Neural crest cell (in vitro differentiated cells): ENCODE results near the gene PLBD2. TPM values are rescaled to one million over a fixed set of nuclear protein-coding genes. Genes with fewer than 3 reads are reported as not detected.

Source experiments
- DNase-seq: peaks from one replicate; pipeline ENCODE4 v3.0.0; 2021; ENCODE audit warnings: low read depth, mixed read lengths, low spot score
- H3K27ac Mint-ChIP-seq: one replicate; pipeline ENCODE4 v1.8.0; 2021; ENCODE audit warnings: mild to moderate bottlenecking, mixed read lengths; ENCODE audit not compliant: unreplicated experiment
- H3K27me3 Mint-ChIP-seq: 2 replicates; pipeline ENCODE4 v1.8.0; 2021; ENCODE audit warnings: low read depth, mild to moderate bottlenecking, mixed read lengths
- H3K36me3 Mint-ChIP-seq: 2 replicates; pipeline ENCODE4 v1.8.0; 2021; ENCODE audit warnings: low read depth, mild to moderate bottlenecking, mixed read lengths
- H3K4me1 Mint-ChIP-seq: 2 replicates; pipeline ENCODE4 v1.8.0; 2021; ENCODE audit warnings: mixed read lengths
- H3K4me3 Mint-ChIP-seq: one replicate; pipeline ENCODE4 v1.8.0; 2021; ENCODE audit warnings: mild to moderate bottlenecking, mixed read lengths
- H3K9me3 Mint-ChIP-seq: 2 replicates; pipeline ENCODE4 v1.8.0; 2021; ENCODE audit warnings: mixed read lengths
- CTCF ChIP-seq: fragments of 200-600 bp; sonication (generic); conservative IDR thresholded peaks from 2 replicates; pipeline ENCODE4 v1.5.0; 2021; ENCODE audit warnings: antibody characterized with exemption, mild to moderate bottlenecking
- total RNA-seq: library from RNA; stranded (reverse); gene quantifications from 2 replicates; pipeline ENCODE4 v1.2.1, GENCODE V29; 2021

PLBD2 gene
- total RNA-seq, 1 donor from 2014 or later: 36.6 TPM

GRCh38 chr12:113424915-113425823, 66.8 kb downstream of the PLBD2 start:
- no peaks in the 10 kb centered on the region for H3K9me3 Mint-ChIP-seq
- no peak overlapping the region for H3K27ac Mint-ChIP-seq
- peak; percentile 91 for TF ChIP-seq CTCF
- H3K27me3 Mint-ChIP-seq: peaks cover 21% of the 10 kb centered on the region
- DNase-seq: peak; percentile 72
- H3K4me1 Mint-ChIP-seq: peaks cover 12% of the 10 kb centered on the region
- H3K36me3 Mint-ChIP-seq: no peaks in the 10 kb centered on the region
- no peak overlapping the region for H3K4me3 Mint-ChIP-seq

- no peaks in the 10 kb centered on the region for H3K9me3 Mint-ChIP-seq
- H3K36me3 Mint-ChIP-seq: no peaks in the 10 kb centered on the region
- no peak for TF ChIP-seq CTCF
- H3K4me1 Mint-ChIP-seq: peaks cover 12% of the 10 kb centered on the region
- H3K27ac Mint-ChIP-seq: no peak overlapping the region
- H3K27me3 Mint-ChIP-seq: peaks cover 28% of the 10 kb centered on the region
- no peak overlapping the region for H3K4me3 Mint-ChIP-seq
- DNase-seq: no peak
Measured at GRCh38 chr12:113425960-113426453, 67.6 kb downstream of the PLBD2 start.

GRCh38 chr12:113427882-113428281, 69.5 kb downstream of the PLBD2 start:
- Mint-ChIP-seq H3K36me3 (no peaks in the 10 kb centered on the region), H3K27ac (no peak overlapping the region), H3K27me3 (peaks cover 30% of the 10 kb centered on the region), H3K4me1 (peaks cover 4% of the 10 kb centered on the region), H3K9me3 (no peaks in the 10 kb centered on the region), H3K4me3 (no peak overlapping the region)
- TF ChIP-seq CTCF: no peak
- DNase-seq: no peak

- TF ChIP-seq CTCF: no peak
- DNase-seq: no peak
- H3K4me1 Mint-ChIP-seq: peaks cover 4% of the 10 kb centered on the region
Measured at GRCh38 chr12:113428482-113428881, 70.1 kb downstream of the PLBD2 start.

GRCh38 chr12:113432986-113433385, 74.6 kb downstream of the PLBD2 start:
- Mint-ChIP-seq H3K4me3 (no peak overlapping the region), H3K27me3 (peaks cover 17% of the 10 kb centered on the region), H3K9me3 (no peaks in the 10 kb centered on the region), H3K4me1 (no peaks in the 10 kb centered on the region), H3K27ac (no peak overlapping the region), H3K36me3 (no peaks in the 10 kb centered on the region)
- no peak for TF ChIP-seq CTCF
- no peak for DNase-seq

More at GRCh38 chr12:113428482-113428881, 70.1 kb downstream of the PLBD2 start:
- H3K27ac Mint-ChIP-seq: no peak overlapping the region
- H3K27me3 Mint-ChIP-seq: peaks cover 32% of the 10 kb centered on the region
- no peaks in the 10 kb centered on the region for H3K36me3 Mint-ChIP-seq
- H3K9me3 Mint-ChIP-seq: no peaks in the 10 kb centered on the region
- no peak overlapping the region for H3K4me3 Mint-ChIP-seq
